Caco-2 (cell line): ENCODE results near the gene NKD1. TPM values are rescaled to one million over a fixed set of nuclear protein-coding genes. Genes with fewer than 3 reads are reported as not detected.

ENCODE experiments used
- BruUV-seq: library from RNA; stranded (reverse); fragments of 400-500 nt; replicated peaks from 2 replicates; lab custom pipeline; 2021; lab: Mats Ljungman, UMichigan
- CTCF ChIA-PET: fragments of 300-600 bp; sonication (Branson Sonifier 250); formaldehyde crosslinking; loops from one replicate; lab custom pipeline; 2022; ENCODE audit warnings: antibody characterized with exemption; lab: Charles Lee
- POLR2A ChIA-PET: fragments of 300-600 bp; sonication (Branson Sonifier 250); formaldehyde crosslinking; loops from one replicate; lab custom pipeline; 2022; ENCODE audit warnings: antibody characterized with exemption; lab: Charles Lee
- DNase-seq, 2 experiments: peaks; one replicate each; pipeline versions ENCODE4 v3.0.0 to v3.0.0-alpha.2; 2020 to 2022
- H3K27me3 ChIP-seq: replicated peaks from 2 replicates; pipeline ENCODE4 v1.6.0; 2011; ENCODE audit warnings: low read length; ENCODE audit not compliant: control insufficient read depth, insufficient read depth
- H3K36me3 ChIP-seq: 2 replicates; pipeline ENCODE4 v1.5.1; 2011; ENCODE audit warnings: low read length; ENCODE audit not compliant: control insufficient read depth, insufficient read depth
- H3K4me1 ChIP-seq: fragments of 250-450 bp; sonication (Bioruptor Pico); 2 replicates; pipeline ENCODE4 v1.5.1; 2020; ENCODE audit warnings: mild to moderate bottlenecking
- H3K4me3 ChIP-seq: 2 replicates; pipeline ENCODE4 v1.5.1; 2011; ENCODE audit warnings: low read depth, mild to moderate bottlenecking, control low read depth, low read length
- H3K9me3 ChIP-seq: fragments of 250-450 bp; sonication (Bioruptor Pico); 2 replicates; pipeline ENCODE4 v1.5.1; 2020; ENCODE audit warnings: mild to moderate bottlenecking, moderate library complexity
- H3K27ac Mint-ChIP-seq: one replicate; pipeline ENCODE4 v1.8.0; 2022; ENCODE audit warnings: mixed read lengths; ENCODE audit not compliant: unreplicated experiment
- H3K27me3 Mint-ChIP-seq: one replicate; pipeline ENCODE4 v1.8.0; 2022; ENCODE audit warnings: mixed read lengths; ENCODE audit not compliant: insufficient read depth, unreplicated experiment
- H3K36me3 Mint-ChIP-seq: one replicate; pipeline ENCODE4 v1.8.0; 2022; ENCODE audit warnings: mild to moderate bottlenecking, mixed read lengths; ENCODE audit not compliant: insufficient read depth, unreplicated experiment
- H3K4me1 Mint-ChIP-seq: one replicate; pipeline ENCODE4 v1.8.0; 2022; ENCODE audit warnings: low read depth, mixed read lengths; ENCODE audit not compliant: unreplicated experiment
- H3K4me3 Mint-ChIP-seq: one replicate; pipeline ENCODE4 v1.8.0; 2022; ENCODE audit warnings: mild to moderate bottlenecking, moderate library complexity, mixed read lengths; ENCODE audit not compliant: unreplicated experiment
- H3K9me3 Mint-ChIP-seq: one replicate; pipeline ENCODE4 v1.8.0; 2022; ENCODE audit warnings: mixed read lengths; ENCODE audit not compliant: unreplicated experiment
- intact Hi-C: fragments of 100-400 bp; cut with micrococcal nuclease; formaldehyde crosslinking; loops from one replicate; pipeline ENCODE4 v1.10.0; 2022; ENCODE audit not compliant: unreplicated experiment
- total RNA-seq: library from RNA; stranded (reverse); gene quantifications from 2 replicates; pipeline ENCODE4 v1.2.3, GENCODE V29; 2022
- TF ChIP-seq, protein P1 (sequence below), 2 experiments: fragments of 200-600 bp in 1 of 2; IDR thresholded peaks; 1 replicate in 1 of 2; 2 replicates in 1 of 2; pipeline versions ENCODE4 v1.5.1 to v1.8.0; 2011 to 2022; ENCODE audit warnings: antibody characterized with exemption in 1 of 2, control low read depth in 1 of 2, inconsistent platforms in 1 of 2, low read depth in 1 of 2, low read length in 1 of 2, mild to moderate bottlenecking in 1 of 2, moderate library complexity in 1 of 2; ENCODE audit not compliant: insufficient read depth in 1 of 2, severe bottlenecking in 1 of 2, unreplicated experiment in 1 of 2

The NKD1 gene
- total RNA-seq, 1 experiment from 2014 or later: 54.9 TPM

DNA sequence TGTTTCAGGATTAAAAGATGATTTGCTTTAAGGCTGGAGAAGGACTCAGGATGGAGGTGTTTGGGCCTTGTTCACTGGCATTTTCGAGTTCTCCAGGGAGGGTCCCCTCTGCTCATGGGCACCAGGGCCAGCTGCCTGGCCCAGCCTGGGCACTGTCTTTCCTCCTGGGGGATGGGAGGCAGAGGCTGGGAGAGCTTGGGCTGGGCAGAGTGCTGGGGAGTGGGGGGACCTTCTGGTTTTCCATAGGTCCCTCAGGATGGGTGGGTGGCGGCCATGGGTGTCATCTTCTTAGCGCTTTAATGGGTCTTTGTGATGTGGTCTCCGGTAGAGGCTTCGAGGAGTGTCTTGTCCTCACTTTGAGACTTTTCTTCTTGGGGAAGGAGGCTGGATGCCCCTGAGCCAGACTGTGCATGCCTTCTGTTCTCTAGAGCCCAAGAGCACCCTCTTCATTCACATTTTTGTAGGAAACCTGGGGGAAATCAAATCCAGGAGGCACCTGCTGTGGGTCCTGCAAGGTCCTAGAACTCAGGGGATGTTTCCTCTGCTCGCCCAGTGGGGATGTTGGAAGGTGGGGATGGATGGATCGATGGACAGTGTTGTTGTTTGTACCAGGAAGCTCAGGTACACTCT, 5.7 kb downstream of the NKD1 start:
- POLR2A ChIA-PET: interaction anchor here (0.6 kb wide), 1 partner anchor 189 kb away, joined by 4 read pairs; no protein-coding TSS in a partner anchor
- intact Hi-C loops: no loop called here
- BruUV-seq: no TSS peak
- Histone ChIP-seq H3K36me3 (peaks cover 4% of the 10 kb centered on the region; the same call in 1 of the 2 replicates), H3K9me3 (no peaks in the 10 kb centered on the region), H3K27me3 (no peaks in the 10 kb centered on the region), H3K4me1 (no peaks in the 10 kb centered on the region), H3K4me3 (no peak overlapping the region)
- Mint-ChIP-seq H3K4me3 (no peak overlapping the region), H3K27me3 (no peaks in the 10 kb centered on the region), H3K4me1 (peaks cover 9% of the 10 kb centered on the region), H3K36me3 (peaks cover 64% of the 10 kb centered on the region), H3K9me3 (no peaks in the 10 kb centered on the region), H3K27ac (no peak overlapping the region)
- no peak for DNase-seq
- CTCF ChIA-PET: no interaction called here
- TF ChIP-seq, protein P1, sequence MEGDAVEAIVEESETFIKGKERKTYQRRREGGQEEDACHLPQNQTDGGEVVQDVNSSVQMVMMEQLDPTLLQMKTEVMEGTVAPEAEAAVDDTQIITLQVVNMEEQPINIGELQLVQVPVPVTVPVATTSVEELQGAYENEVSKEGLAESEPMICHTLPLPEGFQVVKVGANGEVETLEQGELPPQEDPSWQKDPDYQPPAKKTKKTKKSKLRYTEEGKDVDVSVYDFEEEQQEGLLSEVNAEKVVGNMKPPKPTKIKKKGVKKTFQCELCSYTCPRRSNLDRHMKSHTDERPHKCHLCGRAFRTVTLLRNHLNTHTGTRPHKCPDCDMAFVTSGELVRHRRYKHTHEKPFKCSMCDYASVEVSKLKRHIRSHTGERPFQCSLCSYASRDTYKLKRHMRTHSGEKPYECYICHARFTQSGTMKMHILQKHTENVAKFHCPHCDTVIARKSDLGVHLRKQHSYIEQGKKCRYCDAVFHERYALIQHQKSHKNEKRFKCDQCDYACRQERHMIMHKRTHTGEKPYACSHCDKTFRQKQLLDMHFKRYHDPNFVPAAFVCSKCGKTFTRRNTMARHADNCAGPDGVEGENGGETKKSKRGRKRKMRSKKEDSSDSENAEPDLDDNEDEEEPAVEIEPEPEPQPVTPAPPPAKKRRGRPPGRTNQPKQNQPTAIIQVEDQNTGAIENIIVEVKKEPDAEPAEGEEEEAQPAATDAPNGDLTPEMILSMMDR (IDR thresholded peaks at IDR 0.05; ENCODE audit: insufficient read depth in 1 of 2, low read depth in 1 of 2, low read length in 1 of 2, severe bottlenecking in 1 of 2, unreplicated experiment in 1 of 2): no peak

DNA sequence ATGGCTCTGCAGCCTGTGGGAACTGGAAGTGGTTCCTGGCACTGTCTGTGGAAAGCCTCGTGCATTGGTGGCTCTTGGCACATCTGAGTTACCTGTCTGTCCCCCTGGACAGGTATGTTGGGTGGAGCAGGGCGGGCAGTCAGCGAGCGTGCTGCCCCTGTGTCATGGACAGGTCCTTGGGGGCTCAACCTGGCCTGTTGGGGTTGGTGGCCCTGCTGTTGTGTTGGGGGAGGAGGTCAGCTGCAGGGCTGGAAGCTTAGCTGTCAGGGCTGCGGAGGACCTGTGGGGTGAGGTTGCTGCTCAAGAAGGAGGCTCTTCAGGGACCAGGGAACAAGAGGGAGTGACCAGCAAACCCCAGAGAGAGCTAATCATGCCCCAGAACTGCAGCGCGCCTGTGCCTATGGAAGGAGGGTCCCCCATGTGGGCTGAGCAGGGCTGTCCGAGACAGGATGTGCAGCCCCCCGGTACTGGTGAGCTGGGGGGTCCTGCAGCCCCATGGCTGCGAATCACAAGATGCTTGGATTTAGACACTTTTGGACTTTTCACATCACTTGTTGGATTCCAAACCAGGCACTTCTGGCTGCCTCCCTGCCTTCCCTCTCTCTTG, 7.2 kb downstream of the NKD1 start:
- intact Hi-C loops: no loop called here
- Histone ChIP-seq H3K9me3 (no peaks in the 10 kb centered on the region), H3K4me3 (no peak overlapping the region), H3K36me3 (peaks cover 2% of the 10 kb centered on the region; the same call in 1 of the 2 replicates), H3K4me1 (no peaks in the 10 kb centered on the region), H3K27me3 (no peaks in the 10 kb centered on the region)
- Mint-ChIP-seq H3K4me1 (no peaks in the 10 kb centered on the region), H3K27me3 (no peaks in the 10 kb centered on the region), H3K27ac (no peak overlapping the region), H3K4me3 (no peak overlapping the region), H3K9me3 (no peaks in the 10 kb centered on the region), H3K36me3 (peaks cover 66% of the 10 kb centered on the region)
- TF ChIP-seq, protein P1 (IDR thresholded peaks at IDR 0.05; ENCODE audit: insufficient read depth in 1 of 2, low read depth in 1 of 2, low read length in 1 of 2, severe bottlenecking in 1 of 2, unreplicated experiment in 1 of 2): no peak
- ChIA-PET CTCF (no interaction called here), POLR2A (no interaction called here)
- no peak for DNase-seq
- BruUV-seq: no TSS peak

DNA sequence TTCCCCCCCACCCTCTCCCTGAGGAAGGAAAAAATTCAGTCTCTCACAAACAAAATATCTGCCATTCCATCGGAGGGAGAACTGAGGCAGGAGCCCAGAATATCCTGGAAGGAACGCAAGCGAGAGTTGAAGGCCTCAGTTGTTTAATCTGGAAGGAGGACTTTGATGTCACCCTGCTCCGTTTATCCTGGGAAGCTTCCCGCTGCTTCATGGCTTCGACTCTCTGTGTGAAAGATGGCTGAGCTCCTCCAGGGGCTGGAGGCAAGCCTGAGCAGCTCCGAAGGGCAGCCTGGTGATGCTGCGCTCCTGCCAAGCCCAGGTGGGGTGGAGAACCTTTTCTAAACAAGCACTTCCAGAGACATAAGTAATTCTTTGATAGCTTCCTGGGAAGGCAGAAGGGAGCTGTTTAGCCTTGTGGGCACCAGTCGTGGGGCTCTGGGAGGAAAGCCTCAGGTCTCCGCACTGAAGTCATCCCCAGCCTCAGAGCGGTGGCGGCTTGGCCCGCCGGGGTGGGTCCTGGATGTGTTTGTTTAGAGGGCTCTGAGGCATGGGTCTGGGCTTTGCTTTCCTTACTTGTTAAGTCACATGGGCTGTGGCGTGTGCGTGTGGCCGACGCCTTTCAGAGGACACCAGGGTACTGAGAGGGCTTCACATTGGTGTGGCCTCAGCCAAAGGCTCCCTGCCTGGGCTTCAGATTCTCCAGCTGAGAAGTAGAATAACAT, 7.9 kb downstream of the NKD1 start:
- Mint-ChIP-seq H3K27me3 (no peaks in the 10 kb centered on the region), H3K4me3 (no peak overlapping the region), H3K36me3 (peaks cover 71% of the 10 kb centered on the region), H3K27ac (no peak overlapping the region), H3K9me3 (no peaks in the 10 kb centered on the region), H3K4me1 (no peaks in the 10 kb centered on the region)
- no peaks in the 10 kb centered on the region for H3K27me3 ChIP-seq
- no peak for DNase-seq
- ChIA-PET CTCF (interaction anchor here (0.6 kb wide), 1 partner anchor 32 kb away, joined by 4 read pairs; no protein-coding TSS in a partner anchor), POLR2A (no interaction called here)
- TF ChIP-seq, protein P1 (IDR thresholded peaks at IDR 0.05; ENCODE audit: insufficient read depth in 1 of 2, low read depth in 1 of 2, low read length in 1 of 2, severe bottlenecking in 1 of 2, unreplicated experiment in 1 of 2): no peak
- no peaks in the 10 kb centered on the region for H3K9me3 ChIP-seq
- BruUV-seq: no TSS peak
- peaks cover 3% of the 10 kb centered on the region; the same call in 1 of the 2 replicates for H3K4me1 ChIP-seq
- H3K36me3 ChIP-seq: peaks cover 2% of the 10 kb centered on the region; the same call in 1 of the 2 replicates
- intact Hi-C loops: no loop called here
- H3K4me3 ChIP-seq: no peak overlapping the region
